NOMO-1 (cell line): ENCODE measurements around the gene KIAA0753.
"Not testable (repeated sequence)": the region's sequence is repeated elsewhere in the genome, so short reads cannot be mapped to it uniquely, and the experiment has no call there.

ENCODE experiments used
- DNase-seq, 2 experiments: peaks; one replicate each; lab custom pipeline; 2025; ENCODE audit not compliant: unreplicated experiment in 2 of 2; lab: John Stamatoyannopoulos, UW

KIAA0753 gene

DNA sequence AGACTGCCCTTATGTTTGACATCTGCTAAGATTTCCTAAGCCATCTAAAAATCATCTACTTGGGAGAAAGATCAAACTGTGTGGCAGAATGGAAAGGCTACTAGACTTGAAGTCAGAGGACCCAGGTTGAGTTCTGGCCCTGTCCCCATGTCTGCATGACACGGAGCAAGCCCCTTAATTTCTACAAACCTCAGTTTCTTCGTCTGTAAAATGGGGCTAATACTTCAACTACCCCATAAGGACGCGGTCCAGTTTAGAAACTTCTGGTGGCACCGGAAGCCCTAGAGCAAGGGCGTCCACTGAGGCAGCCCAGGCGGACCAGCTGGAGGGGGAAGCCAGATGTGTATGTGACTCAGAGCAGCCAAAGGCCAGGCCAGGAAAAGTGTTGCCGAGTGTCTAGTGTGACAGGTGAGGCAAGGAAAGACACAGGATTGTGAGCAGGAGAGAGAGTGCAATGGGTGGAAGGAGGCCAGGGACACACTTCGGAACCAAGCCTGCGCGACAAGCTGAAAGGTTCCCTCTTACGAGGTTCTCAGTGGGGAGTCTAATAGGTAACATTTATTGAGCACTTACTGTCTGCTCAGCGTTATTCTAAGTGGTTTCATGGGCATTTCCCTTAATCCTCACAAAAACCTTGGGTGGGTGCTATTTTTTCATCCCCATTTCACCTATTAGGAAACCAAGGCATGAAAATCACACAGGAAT, 66.4 kb downstream of the KIAA0753 start:
- no peak for DNase-seq

DNA sequence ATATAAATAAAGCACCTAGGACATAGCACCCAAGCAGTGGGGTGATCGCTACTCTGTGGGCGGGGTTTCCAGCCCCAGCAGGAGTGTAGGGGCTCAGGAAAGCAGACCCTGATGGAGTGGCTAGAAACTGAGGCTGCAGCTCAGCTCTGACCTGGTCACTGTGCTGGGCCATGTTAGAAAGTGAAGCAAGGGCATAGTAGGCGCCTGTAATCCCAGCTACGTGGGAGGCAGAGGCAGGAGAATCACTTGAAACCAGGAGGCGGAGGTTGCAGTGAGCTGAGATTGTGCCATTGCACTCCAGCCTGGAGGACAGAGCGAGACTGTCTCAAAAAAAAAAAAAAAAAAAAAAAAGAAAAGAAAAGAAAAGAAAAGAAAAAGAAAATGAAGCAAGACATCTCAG, 67.0 kb downstream of the KIAA0753 start:
- DNase-seq: not testable (repeated sequence)

DNA sequence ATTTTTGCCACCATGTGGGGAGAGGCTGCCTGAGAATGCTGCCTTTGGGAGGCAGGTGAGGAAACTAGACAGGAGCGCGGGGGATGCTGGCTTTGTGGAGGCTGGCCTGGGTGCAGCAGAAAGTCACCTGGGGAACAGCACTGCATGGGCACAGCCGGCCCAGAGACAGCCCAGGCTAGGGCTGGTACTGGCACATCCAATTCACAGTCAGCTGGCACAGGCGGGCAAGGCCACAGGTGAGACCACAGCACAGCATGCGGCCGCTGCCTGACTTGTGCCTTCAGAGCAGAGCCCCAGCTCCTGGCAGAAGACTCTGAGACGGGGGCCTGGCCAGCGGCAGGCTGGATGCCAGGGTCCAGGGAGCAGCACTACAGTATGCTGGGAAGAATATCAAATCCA, 67.5 kb downstream of the KIAA0753 start:
- DNase-seq: no peak

DNA sequence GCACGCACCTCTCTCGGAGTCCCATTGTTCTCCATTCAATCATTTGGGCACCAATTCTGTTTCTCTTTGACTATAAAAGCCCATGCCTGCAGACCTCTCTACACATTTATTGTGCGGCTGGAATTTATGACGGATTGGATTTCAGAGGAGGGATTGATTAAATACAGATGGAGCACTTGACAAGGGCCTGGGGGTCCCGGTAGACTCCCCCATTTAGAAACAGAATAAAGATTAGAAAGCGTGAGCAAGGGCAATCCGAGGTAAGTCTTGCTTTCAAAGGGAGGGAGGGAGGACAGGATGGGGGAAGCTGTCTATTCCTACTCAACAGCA, 69.1 kb downstream of the KIAA0753 start:
- no peak for DNase-seq

DNA sequence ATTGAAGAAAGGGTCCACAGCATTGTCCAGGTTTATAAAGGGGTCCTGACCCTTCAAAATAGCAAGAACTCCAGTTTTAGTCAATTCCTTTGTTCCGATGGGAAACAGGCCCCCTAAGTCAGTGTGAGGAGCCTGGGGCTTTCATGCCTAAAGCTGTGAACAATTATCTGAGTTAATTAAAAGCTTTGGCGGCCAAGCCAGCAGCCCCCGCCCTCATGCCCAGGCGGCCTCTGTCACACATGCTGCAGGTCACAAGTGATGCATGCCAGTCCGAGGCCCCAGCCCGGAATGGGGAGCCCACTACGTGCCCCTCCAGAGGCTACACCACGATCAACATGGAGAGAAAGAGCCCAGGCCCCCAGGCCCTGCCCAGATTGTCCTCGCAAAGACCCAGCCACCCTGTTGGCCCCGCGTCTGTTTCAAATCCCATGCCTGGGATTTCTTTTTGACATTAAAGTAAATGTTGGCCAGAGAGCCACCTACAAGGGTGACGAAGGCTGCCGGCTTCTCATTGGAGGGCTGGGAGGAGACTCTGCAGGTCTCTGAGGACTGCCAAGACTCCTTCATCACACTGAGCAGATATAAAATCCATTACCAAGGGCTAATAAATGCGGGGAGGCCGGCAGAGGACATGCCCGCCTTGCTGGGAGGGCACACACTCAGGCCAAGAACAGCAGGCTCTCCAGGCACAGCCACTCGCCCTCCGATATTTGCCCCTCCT, 69.6 kb downstream of the KIAA0753 start:
- no peak for DNase-seq

DNA sequence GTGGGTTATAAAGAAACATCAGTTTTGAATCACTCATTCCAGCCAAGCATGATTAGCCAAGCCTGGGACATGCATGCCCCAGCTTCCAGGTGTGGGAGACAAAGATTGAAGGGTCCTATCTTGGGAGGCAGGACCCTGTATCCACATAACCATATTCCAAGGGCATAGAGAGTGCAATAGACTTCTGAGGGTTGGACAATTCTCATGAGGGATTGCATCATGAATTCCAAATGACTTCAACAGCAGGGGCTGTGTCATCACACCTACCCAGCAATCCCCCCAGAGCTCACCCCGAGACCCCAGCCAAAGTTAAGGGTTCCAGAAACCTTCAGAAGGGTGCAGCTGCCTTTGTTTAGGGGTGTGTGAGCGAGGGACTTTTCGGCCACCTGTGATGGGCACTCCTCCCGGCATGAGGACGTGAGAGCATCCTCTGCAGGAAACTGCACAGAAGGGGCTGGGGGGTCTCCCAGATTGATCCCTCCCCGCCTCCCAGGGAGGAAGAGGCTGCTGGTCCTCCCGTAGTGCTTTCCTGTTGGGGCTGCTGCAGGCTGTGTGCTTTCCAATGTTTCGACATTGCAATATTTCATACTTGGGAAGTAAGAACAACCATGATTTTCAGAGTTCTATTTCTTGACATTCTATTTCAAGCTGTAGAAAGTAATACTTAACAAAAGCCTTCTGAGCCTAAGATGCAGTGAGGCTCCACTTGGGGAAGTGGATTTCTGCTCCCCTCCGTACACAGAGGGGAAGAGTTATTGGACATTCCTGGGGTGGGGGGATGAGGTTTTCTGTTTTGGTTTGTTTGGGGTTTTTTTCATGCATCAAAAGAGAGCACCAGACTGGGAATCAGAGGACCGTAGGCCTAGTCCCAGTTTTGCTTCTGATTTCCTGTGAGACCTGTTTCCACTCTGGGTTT, 70.9 kb downstream of the KIAA0753 start:
- DNase-seq: no peak

DNA sequence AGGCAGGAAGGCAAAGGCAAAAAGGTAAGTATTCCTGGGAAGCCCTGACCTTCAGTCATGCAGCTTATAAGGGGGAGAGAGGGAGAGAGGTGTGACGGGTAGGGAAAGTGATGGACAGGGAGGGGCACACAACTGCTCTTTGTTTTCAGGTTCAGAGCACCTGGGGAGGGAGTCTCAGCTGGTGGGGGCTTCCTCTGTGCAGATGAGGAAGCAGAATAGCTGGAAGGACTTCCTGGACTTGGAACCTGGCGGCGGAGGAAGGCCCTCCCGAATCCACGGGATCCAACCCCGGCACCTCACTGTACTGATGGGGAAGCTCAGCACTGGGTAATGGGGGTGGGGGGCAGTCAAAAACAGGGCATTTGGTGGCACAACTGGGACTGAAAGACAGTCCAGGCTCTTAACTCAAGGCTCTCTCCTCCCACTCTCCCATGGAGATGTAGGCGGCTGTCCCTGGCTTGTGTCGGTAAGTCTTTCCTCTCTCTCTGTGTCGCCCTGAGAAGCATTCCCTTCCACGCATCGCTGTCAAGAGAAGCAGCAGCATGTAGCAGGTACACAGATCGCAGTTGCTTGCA, 72.2 kb downstream of the KIAA0753 start:
- no peak for DNase-seq

DNA sequence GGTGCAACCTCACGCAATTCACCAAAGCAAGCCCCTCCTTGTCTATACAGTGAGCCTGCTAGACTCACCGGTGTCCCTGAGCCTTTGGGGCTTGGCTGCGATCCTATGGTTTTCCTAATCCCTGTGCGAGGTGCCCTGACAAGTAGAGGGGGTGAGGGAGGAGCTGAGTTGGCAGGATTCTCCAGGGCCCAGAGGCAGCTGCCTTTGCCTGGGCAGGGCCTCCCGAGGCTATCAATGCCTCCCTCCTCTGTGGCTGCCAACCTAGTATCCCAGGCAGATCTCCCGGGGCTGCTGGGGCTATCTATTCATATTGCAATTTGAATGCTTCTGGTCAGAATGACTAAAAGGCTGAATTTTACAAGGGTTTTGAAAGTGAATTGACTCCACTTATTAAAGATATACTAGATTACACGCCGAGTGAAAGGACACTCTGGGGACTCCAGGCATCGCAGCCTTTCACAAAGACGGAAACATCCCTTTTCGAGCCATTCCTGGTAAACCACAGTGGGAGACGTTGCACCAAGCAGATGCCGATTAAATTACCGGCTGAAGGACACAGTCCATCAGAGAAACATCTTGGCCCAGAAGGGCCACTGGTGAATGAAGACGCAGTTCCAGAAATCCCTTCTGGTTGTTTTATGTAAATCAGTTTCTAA, 72.9 kb downstream of the KIAA0753 start:
- DNase-seq: no peak

DNA sequence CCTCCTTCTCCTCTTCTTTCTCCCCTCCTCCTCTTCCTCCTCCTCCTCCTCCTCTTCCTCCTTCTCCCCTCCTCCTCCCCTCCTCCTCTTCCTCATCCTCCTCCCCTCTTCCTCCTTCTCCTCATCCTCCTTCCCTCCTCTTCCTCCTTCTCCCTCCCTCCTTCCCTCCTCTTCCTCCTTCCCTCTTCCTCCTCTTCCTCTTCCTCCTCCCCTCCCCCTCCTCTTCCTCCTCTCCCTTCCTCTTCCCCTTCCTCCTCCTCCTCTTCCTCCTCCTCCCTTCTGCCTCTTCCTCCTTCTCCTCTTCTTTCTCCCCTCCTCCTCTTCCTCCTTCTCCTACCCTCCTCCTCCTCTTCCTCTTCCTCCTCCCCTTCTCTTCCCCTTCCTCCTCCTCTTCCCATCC, 79.1 kb downstream of the KIAA0753 start:
- no peak for DNase-seq

DNA sequence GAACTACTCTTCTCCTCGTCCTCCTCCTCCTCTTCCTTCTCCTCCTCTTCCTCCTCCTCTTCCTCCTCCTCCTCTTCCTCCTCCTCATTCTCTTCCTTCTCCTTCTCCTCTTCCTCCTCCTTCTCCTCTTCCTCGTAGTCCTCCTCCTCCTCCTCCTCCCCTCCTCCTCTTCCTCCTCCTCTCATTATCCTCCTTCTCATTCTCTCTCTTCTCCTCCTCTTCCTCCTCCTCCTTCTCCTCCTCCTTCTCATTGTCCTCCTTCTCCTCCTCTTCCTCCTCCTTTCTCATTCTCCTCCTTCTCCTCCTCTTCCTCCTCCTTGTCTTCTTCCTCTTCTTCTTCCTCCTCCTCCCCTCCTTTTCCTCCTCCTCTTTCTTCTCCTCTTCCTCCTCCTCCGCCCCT, 80.0 kb downstream of the KIAA0753 start:
- no peak for DNase-seq

DNA sequence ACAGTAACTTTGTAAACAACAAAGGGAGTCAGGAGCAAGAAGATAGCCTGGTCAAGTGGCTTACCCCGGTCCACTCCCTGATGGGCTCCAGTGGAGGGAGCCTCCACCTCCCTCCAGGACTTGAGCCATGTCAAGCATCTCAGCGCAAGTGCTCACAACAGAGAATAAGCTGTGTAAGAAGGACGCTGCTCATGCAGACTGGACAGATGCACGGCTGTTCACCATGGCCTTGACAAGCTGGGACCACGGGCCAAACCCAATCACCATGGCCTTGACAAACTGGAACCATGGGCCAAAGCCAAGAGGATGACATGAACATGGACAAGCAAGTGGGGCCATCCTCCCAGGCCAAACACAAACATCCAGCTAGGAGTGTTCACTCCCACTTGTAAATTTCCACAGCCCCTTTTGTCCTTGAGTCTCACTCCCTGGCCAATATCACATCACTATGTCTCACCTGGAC, 80.7 kb downstream of the KIAA0753 start:
- DNase-seq: no peak

DNA sequence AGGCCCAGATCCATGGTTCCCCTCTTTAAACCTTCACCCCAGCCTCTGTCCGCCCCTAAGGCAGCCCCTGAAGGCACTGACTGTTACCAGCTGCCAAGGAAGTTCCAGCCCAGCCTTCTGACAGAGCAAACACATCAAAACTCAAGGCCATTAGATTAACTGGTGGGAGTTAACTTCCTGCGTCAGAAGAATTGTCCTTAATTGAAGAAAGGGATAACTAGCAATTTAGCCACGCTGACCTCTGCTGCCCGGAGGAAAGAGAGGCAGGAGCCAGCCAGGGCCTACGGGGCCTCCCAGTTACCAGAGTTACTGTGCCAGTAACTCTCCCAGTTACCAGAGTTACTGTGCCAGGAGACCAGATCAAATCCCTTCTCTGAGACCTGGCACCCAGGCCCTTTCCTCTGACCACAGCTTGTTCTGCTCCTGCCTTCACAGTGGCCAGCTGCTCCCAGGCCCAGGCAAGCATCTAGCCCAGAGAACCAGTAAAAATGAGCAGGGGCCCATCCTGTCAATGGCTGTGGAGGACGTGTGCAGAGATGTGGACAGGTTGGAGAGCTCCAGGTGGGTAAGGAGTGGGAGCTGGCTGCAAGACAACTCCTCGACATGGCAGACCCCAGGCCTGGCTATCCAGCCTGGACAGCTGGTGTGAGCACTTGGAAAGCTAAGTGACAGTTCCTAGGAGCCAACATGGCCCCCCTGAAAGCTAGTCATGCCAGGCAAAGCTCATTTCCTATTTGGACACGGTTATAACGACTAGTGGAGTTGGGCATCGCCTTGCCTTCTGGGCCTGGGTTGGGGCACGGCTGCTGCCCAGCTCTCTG, 81.4 kb downstream of the KIAA0753 start:
- DNase-seq: no peak

DNA sequence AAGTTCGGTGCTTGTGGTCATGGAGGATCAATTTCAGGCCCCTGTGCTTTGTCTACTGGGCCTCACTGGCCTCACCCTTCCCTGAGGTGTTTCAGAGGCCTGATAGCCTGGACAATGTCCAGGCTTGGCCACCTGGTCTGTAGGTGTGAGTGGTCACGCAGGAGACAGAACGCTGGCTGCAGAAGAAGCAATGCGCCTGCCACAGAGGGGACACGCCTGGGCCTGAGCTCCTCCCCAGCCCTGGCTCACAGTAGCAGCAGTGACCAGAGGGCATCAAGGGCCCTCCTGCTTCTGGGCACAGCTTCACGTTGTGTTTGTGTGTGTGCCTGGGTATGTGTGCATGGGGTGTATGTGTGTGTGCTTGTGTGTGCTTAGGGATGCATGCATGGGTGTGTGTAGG, 82.2 kb downstream of the KIAA0753 start:
- no peak for DNase-seq

DNA sequence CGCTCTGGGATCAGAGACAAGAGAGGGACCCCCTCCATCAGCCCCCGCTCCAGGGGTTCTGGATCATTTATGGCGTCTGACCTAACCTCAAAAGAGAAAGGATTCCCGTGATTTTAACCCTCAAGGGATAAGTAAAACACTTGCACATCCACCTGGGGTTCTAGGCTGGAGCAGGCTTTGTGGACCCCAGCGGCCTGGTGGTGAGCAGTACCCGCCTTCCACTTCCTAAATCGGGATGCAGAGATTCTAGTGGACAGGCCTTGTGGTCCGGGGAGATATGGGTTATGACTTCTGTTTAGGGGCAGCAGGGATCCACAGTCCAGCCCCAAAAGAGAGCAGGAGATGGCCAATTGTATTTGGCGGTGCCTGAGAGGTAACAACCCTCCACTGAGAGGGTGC, 83.5 kb downstream of the KIAA0753 start:
- DNase-seq: no peak

DNA sequence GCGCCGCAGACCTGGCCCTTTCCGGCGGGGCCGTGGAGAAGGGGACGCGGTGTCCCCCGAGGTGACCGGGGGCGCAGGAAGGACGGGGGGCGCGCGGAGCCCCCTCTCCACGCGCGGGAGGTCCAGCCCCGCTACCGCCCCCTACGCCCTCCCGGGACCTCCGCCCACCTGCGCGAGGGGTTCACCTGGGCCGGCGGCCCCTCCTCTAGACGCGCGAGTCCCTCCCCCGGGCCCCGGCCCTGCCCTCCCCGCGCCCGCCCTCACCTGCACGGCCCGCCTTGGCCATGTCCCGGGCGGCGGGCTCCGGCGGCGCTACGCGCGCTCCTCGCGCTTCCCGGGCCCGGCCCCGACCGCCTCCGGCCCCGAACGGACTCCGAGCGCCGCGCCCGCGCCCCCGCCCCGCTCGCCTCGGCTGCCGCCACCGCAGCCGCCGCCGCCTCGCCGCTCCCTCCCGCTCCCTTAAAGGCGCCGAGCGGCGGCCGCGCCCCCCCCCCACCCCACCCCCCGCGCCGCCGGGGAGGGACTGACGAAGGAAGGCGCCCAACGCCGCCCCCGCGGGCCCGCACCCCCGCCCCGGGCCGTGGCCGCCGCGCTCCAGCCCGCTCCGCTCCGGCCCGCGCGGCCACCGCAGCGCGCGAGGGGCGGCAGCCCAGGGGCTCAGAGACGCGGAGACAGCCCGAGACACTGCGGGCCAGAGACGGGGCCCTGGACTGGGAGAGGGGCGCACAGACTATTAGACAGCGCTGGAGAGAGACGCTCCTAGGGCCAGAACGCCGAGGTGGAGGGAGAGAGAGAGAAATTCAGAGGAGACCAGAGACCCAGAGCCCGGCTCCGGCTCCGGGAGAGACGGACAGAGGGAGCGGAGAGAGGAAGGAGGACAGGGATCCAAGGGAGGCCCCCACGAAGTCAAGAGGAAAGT, 84.1 kb downstream of the KIAA0753 start, which contains the start of gene PITPNM3:
TSS of gene PITPNM3 (minus strand) at position 435 of the 919 bp plus-strand sequence. CDS start at position 286, 149 bp downstream.
- DNase-seq: no peak

DNA sequence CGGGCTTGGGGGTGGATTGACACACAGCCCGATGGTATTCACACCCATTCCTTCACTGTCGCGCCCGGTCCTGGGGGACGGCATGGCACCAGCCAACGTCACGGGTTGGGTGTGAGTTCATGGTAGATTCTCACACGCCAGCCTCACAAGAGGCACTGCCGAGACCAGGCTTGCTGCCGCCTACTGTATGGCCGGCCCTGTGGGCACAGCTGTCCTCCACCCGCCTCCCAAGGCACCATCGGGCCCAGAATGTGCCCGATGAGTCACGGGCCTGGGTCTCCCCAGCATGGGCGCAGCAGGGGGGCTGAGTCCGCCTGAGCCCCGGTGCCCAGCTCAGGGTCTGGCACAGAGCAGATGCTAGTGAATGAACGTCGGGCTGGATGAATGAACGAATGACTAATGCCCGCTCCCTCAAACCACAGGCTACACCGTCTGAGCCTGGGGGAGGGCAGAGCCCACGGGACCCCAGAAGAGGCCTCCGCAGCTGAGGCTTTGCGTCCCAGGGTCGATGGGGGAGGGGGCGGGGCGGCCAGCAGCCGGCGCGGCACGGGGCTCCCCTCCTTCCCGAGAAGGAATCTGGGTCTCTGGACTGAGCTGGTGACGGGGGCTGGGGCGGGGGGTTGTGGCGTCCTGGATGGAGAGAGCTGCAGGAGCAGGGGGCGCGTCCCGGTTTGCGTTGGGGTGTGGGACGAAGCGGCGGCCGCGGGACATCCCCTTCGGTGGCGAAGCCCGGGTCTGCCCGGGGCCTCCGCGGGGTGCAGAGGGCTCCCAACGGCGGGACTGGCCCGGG, 85.0 kb downstream of the KIAA0753 start:
- DNase-seq: no peak

DNA sequence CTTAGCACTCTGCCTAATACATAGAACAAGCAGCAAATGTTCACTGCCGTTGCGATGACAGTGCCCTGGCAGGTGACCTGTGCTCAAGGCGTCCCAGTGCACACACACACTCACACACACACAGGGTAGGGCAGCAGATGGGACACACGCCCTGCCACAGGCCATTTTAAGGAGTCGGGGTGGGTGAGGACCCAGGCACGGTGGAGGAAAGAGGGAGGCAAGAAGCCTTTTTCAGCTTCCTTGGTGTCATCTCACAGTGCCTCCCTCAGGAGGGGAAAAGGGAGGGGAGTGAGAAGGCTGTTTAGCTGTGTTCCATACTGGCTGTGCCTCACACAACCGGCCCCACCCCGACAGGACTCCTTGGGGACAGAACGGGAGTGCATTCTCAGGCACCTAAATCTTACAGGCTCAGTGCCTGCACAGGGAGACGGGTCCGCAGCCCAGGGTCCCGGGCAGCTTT, 85.6 kb downstream of the KIAA0753 start:
- no peak for DNase-seq

DNA sequence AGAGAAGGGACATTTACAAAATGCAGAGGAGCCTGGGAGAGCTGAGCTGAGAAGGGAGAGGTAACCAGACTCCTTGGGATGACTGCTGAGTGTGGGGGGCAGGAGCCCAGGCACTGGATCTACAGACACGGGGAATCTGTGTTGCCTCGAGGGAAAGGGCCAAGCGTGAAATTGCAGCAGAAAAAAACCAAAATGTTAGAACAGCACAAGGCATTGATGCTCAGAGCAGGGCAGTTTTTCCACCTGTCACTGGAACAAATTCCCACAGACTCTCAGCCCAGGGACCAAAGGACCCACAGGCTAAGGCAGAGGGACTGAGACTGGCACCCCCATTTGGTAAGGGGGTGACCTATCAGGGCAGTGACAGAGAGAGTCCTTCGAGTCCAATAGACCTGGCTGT, 86.2 kb downstream of the KIAA0753 start:
- DNase-seq: no peak
